HG03520 (cell line): Measurements from ENCODE around the gene RAPGEF4.

Experiments
- ATAC-seq: cut with Tn5 transposase; IDR thresholded peaks from one replicate; pipeline ENCODE4 v1.9.1; 2021; ENCODE audit warnings: mild to moderate bottlenecking, moderate library complexity; ENCODE audit not compliant: unreplicated experiment

The RAPGEF4 gene

DNA sequence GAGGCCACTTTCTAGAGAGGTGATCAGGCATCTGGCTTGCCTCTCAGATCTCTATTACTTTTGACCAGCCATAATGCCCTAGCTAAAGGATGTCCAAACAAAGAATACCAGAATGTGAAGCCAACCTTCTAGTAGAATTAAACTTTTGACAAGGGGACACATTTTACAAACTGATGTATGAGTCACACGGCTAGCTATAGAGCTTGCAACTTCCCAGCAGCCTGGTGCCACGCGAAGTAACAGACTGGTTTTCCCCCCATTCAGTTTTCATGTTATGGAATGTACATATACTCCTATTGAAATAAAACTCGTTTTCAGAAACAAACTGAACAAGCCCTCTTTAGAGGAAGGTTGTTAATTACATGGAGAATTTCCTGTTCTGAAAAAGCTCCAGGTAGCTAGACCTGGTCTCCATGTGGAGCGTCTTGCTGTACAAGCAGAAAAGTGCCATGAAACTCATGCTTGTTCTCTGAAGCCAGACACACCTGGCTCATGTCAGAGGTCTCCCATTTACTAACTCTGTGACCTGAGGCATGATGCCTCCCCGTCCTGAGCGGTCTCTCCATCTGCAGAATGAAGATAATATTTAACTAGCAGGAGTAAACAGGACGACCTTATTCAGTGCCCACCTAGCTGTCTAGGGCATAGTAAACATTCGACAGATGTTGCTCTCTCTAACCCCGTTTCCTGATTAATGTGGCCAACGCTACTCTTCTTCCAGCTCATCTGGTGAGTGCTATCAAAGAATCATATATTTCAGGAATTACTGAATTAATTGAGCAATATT is 258.5 kb downstream of the RAPGEF4 start:
- no peak for ATAC-seq

DNA sequence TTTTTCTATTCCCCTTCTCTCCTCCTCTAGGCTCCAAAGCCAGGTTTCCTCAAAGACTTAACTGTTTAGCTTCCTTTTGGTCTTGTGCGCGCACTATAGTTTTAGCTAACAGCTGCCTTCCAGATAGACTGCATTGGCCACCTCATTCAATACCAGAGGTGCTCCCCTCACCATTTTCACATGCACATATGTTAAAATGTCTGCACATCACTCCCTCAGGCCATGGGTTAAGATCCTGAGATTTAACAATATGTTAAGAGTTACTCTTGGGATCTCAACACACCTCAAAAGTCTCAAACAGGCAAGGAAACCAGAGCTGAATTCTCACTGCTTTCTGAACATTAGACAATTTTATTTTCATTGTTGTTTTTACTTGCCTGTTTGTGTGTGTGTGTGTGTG is 259.2 kb downstream of the RAPGEF4 start:
- no peak for ATAC-seq

DNA sequence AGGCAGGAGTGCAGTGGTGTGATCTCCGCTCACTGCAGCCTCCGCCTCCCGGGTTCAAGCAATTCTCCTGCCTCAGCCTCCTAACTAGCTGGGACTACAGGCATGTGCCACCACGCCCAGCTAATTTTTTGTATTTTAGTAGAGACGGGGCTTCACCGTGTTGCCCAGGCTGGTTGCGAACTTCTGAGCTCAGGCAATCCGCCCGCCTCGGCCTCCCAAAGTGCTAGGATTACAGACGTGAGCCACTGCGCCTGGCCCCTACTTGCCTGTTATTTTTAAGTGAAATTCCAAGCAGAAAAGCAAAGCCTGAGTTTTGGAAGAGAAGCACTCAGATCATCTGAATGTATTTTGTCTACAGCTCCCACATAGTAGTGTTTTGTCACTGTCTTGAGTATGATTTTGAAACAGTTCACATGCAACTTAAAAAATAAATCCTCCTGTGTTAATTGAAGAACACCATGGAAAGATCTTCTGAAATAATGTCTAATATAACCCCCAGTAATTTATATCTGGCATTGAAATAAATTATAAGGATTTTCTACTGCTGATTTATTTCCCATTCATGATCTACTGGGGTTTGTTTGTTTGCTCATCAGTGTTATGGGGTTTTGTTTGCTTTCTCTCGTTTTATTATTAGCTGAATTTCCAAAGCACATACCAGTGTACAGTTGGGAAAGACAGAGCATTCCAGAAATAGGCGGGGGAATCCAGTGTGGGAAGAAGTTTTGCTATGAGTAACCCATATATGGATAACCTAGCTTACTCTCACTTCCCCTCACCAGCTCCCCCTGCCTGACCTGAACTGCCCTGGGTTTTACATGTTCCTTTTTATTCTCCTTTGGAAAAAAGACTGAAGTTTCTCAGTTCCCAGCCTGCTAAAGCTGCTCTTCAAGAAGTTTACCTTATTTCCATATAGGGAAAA is 259.9 kb downstream of the RAPGEF4 start:
- no peak for ATAC-seq

DNA sequence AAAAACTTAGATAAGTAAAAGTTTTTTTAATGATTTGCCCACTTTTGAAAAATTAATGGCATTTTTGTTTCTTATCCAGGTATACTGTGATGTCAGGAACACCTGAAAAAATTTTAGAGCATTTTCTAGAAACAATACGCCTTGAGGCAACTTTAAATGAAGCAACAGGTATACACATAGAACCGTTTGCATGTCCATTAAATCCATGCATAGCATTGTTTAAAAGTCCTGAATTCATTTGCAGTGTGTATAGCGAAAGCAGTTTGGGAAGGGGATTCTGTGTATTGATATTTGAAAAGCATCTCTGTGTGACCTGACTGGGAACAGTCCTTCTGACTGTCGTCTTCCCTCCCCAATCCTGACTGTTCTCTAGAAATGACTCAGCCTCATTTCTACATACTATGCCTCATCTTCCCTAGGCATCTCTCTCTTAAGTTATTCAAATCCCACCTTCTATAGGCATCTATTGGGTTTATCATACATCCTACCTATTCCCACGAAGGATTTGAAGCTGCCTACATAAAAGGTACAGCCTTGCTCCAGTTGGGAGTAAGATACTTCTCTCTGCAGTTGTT is 260.8 kb downstream of the RAPGEF4 start:
- no peak for ATAC-seq

DNA sequence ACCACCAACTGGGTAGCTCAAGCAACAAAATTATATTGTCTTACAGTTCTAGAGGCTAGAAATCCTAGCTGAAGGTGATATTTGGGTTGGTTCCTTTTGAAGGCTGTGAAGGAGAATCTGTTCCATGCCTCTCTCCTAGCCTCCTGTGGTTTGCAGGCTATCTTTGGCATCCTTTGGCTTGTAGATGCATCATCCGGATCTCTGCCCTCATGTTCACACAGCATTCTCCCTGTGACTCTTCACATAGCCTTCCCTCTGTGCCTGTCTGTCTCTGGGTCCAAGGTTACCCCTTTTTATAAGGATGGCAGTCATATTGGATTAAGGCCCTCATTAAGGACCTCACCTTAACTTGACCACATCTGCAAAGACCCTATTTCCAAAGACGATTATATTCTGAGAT is 261.4 kb downstream of the RAPGEF4 start:
- no peak for ATAC-seq

DNA sequence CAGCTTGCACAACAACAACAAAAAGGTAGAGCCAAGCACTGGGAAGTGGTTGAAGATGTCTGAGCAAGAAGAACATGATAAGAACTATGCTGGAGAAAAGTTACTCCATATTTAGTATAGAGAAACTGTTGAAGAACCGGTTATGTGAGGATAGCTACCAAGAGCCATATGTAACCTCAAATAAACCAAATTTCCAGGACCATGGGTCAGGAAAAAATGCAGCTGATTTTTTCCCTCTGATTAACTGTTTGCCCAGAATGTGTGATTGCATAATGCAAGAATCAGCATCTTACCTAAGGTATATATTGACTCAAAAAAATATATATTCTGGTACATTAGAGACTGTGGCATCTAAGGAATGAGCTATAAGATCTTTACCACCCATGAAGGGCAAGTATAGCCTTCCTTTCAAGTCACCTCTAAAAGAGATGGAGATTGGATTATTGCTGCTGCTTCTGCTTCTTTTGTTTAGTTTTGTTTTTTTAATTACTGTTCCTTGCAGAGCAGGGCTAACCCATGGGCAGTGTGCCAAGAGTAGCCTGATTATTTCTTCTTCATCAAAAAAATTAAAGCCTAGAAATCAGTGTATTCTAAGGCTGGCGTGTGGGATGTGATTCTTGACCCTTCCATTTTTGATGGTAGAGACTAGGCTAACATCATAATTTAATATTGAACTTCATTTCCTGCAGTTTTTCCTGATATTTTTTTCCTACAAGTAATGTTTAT is 263.1 kb downstream of the RAPGEF4 start:
- ATAC-seq, result no peak

DNA sequence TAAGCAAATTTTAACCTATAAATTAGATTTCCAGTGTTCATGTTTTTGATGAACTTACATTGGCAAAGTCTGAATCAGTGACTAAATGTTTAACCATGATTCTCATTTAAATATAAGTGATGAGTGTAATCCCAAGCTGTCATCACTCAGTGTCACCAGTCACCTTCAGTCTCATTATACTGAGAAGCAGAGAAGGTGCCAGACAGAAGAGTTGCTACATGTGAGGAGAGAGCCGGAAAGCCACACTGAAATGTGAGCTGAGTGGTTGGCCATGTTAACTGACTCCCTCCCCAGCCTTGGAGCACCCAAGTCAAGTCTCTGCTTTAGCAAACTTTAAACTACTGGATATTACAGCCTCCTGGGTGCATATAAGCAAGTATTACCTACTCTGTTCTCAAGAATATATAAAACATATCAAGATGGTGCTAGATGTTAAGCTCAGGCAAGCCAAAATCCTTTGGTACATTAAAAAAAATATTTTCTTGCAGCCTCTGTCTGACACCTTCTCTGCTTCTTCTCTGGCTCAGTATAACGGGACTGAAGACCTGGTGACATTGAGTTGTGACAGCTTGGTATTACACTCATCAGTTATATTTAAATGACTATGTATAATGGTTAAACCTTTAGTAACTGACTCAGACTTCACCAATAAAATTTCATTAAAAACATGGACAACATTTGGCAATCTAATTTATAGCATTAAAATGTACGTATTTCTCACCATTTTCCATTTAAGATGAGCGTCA is 264.2 kb downstream of the RAPGEF4 start:
- no peak for ATAC-seq

DNA sequence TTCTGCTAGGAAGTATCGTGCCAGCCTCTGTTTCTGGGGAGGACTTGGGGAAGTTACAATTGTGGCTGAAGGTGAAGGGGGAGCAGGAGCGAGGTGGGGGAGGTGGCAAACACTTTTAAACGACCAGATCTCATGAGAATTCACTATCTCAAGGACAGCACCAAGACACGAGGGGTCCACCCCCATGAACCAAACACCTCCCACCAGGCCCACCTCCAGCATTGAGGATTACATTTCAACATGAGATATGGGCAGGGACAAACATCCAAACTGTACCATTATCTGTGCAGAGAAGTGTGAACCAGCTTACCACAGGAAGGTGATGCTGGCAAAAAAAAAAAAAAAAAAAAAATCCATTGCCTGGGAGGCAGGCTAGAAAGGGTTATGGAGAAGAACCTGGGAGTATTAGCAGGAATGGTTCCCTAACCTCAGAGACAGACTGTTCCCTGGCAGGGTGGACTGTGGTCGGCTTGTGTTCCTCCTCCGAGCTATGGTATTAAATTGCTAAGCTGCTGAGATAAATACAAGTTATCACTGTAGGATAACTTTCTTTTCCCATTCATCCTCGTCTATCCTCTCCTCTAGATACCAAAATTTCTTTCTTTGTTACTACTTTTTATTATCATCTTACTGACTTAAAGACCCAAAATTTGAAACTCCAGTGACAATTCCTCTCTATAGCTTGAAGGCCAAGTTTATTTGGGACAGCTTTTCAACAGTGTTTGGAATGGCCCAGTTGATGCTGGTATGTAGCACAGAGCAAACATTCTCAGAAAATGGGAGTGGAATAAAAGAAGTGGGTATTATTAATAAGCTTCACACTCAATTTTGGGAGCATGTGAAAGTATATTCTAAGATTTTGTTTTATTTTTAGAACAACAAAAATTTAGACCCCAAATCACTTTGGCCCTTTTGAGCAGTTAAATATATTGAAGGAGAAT is 266.3 kb downstream of the RAPGEF4 start:
- ATAC-seq, result no peak

DNA sequence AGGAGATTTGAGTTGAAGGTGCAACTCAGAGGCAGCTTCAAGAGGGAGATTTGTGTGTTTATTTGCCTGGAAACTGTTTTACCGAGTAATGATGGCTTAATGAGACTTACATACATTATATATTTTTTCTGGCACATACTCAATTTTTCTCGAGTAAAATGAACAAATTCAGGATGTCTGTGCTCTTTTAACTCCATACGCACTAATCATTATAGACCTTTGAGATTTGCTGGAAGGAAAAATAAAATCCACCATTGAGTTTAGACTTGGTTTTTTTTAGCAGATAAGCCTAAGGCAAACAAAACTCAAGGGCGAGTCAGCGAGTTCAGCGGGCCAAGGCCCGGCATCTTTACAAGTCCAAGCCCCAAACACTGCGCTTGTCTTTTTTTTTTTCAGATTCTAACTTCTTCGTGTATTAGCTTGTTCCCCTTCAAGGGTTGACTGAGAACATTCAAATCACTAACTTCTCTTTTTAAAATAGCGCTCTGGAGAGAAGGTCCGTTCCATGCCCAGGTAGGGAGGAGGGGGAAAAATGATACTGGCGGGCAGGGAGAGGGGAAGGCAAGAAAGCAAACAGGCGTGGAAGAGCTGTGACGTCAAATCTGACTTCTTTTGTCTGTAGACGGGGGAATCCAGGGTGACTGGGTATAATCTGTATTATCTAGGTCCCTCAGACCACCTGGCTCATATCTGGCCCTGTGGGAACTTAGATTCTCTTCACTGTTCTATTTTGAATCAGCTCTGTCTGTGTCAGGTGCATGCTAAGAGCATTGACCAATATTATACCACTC is 267.3 kb downstream of the RAPGEF4 start:
- no peak for ATAC-seq

DNA sequence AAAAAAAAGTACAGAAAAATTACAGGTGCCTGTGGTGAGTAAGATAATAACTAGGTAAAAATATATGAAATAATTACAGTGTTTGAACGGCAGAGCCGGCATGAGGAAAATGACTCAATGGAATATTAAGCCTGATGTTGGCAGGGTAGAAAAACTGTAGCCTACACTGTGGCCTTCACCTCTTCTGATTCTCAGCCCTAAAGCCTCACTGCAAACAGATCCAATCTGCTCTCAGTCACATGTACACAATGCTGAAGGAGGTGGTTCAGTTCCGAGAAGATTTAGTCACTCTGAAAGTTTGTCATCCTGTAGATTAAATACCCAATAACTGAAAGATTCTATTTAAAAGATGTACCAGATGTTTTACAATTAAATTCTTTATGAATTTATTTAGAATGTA is 273.1 kb downstream of the RAPGEF4 start:
- no peak for ATAC-seq

DNA sequence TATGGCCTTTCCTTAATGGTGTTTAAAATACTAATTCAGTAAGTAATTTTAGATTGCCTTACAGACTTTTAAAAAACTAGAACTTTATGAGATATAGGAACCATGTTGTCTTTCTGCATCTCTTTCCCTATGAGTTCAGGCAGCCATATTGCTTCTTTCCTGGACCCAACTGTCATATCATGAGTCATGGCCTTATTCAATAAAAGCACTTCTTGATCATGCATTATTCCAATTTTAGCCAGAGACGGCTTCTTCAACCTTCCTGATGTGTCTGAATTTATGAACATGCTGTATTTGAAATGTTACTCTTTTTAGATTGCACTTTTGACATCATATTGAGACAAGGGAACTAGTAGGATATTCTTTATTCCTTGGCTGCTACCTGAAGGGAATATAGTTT is 274.6 kb downstream of the RAPGEF4 start:
- no peak for ATAC-seq

DNA sequence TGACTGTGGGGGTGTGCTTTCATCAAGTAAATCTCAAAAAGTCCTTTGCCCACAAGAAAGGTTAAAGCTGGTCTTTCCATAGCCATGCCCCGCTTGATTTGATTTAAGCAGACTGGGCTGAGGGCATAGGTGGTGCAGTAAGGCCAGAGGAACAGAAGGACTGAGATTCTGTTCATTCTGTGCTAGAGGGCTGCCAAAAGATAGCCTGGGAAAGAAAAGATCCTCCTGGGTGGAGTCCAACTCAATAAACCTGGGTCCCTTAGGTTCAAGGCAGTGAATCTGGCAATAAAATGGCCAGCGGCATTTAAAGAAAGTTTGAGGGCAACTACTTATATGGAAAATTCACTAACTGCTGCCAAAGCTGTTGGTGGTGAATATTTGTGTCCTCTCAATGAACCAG is 280.8 kb downstream of the RAPGEF4 start:
- ATAC-seq, result no peak

DNA sequence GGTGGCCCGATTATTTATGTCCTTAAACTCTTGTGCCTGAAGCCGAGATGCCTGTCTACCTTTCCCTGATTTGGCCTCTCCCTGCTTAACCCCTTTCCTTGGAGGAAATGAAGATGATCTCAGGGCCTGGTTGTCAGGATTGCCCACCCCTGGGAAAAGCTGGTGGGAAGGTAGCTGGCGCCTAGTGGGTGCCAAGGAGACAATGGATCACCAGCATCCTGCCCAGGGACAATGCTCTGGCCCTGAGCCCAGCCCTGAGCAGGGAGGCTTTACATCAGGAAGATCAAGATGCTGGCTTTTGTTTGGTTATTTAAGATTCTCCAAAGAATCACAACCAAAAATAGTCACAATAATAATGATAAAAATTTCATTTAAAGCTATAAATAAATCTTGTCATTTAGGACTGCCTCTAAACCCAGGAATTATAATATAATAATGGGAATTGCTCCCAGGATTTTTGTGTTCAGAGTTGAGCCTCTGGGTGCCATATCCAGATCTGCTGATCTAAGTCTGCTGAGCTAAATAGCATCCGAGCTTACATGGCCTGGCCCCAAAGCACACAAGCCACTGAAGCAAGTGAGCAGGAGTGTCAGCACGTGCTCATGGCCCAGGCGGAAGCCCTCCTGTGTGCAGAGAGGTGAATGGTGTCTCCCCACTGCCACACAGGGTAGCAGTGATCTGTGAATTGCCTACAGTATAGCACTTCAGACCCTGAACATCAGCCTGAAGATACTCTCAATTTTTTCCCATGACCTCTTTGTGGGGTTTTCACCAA is 282.2 kb downstream of the RAPGEF4 start:
- ATAC-seq, result no peak

DNA sequence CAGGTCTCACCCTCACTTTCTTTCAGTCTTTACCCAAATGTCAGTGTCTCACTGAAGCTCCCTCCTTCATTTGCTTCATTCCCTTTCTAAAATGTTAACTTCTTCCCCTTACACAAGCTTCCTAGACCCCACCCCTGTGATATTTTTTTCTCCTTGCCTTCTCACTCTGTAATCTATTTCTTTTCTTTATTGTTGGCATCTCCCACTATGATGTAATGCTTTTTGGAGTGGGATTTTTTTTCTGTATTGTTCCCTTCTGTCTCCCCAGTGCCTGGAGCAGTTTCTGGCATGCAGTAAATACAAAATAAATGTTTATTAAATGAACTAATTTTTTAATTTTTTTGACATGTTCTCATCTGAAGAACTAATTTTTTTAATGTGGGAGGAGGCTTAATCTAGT is 284.1 kb downstream of the RAPGEF4 start:
- ATAC-seq, result no peak

DNA sequence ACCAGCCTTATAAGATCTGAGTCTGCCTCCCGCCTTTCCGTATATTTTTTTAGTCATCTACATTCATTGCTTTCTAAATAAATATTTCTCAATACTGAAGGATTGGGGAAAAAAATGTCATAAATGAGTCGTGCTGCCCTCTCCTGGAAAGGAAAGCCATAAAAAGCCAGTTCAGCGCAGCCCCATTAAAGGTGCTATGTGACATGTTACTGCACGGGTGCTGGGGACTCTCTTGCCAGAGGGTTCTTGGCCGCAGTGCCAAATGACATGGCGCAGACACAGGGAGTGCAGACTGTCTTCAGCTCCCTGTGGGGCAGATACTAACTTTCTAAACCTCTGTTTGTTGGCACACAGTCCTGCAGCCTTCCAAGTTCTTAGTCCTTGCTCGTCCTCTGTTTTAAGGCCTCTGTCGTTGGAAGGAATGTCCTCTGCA is 286.3 kb downstream of the RAPGEF4 start:
- ATAC-seq, result no peak

DNA sequence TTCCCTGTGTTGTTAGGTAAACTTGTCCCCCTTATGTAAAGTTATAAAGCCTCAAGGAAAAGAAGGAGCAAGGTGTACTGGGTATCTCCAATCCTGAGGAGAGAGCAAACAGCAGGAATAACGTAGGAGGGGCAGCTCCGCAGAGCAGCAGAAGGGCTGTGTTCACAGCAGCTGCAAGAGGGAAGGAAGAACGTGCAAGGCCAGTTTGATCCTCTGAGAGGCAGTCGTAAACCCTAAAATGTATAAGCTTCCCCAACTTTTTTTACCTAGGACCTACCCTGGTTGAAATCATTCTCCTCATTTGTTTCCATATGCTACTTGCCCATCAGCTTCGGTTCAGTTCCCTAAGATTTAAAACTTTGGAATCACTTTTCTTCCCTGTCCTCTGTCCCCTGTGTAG is 288.1 kb downstream of the RAPGEF4 start:
- ATAC-seq, result no peak

DNA sequence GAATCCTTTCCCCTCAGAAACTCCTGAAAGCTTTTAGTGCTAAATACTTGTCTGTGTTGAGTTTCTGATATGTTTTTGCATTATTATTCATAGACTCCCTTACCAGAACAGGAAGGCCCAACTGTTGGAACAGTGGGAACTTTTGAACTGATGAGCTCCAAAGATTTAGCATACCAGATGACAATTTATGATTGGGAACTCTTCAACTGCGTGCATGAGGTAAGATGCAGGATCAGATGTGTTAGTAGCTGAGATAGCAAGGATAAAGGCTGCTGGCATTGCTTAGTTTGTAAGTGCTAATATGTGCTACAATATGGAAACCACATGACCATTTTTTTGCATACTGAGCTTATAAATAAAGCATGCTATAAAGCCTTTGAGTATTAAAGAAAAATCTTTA is 290.8 kb downstream of the RAPGEF4 start:
- ATAC-seq, result no peak
